Adrenal gland (tissue), 5 donors: ENCODE data around the gene AMDHD2.

ENCODE experiments used
- POLR2A ChIP-seq, 2 donors: fragments of 450-650 bp; IDR thresholded peaks; one replicate each; pipeline ENCODE4 v1.6.1; 2017; ENCODE audit warnings: antibody characterized with exemption in 2 of 2, mild to moderate bottlenecking in 2 of 2, moderate library complexity in 1 of 2
- TF ChIP-seq, protein P1 (sequence below), 6 experiments: fragments of 450-650 bp in 4 of 6; fragments of 200-600 bp in 2 of 6; sonication (generic) in 1 of 6; IDR thresholded peaks; 1 replicate in 5 of 6; 2 replicates in 1 of 6; pipeline versions ENCODE4 v1.5.1 to v1.8.0; 2016 to 2021; ENCODE audit warnings: antibody characterized with exemption in 6 of 6, mild to moderate bottlenecking in 2 of 6, moderate library complexity in 1 of 6
- donor health status: DM: no; HTN: no; CAD: no.

- TF ChIP-seq, protein P1, sequence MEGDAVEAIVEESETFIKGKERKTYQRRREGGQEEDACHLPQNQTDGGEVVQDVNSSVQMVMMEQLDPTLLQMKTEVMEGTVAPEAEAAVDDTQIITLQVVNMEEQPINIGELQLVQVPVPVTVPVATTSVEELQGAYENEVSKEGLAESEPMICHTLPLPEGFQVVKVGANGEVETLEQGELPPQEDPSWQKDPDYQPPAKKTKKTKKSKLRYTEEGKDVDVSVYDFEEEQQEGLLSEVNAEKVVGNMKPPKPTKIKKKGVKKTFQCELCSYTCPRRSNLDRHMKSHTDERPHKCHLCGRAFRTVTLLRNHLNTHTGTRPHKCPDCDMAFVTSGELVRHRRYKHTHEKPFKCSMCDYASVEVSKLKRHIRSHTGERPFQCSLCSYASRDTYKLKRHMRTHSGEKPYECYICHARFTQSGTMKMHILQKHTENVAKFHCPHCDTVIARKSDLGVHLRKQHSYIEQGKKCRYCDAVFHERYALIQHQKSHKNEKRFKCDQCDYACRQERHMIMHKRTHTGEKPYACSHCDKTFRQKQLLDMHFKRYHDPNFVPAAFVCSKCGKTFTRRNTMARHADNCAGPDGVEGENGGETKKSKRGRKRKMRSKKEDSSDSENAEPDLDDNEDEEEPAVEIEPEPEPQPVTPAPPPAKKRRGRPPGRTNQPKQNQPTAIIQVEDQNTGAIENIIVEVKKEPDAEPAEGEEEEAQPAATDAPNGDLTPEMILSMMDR (IDR thresholded peaks at IDR 0.05): peak in 1 of 6 experiments; percentile 26
- peak in 1 of 2 donors; percentile 32 for TF ChIP-seq POLR2A (IDR thresholded peaks at IDR 0.05)
Measured at GRCh38 chr16:2520784-2521531, 787 bp downstream of the AMDHD2 start.
